ENCODE measurements around the gene SLC5A6.

The SLC5A6 gene

GRCh38 chr2:27212626-27213471 is 781 bp upstream of the SLC5A6 start:
- TF ChIP-seq SIN3A (IDR thresholded peaks at IDR 0.05; ENCODE audit: borderline replicate concordance, insufficient read depth, low read length) (no peak), TAF1 (IDR thresholded peaks at IDR 0.05; ENCODE audit: borderline replicate concordance, insufficient read depth, low read length) (no peak), POLR2AphosphoS5 (IDR thresholded peaks at IDR 0.05; ENCODE audit: low read depth, low read length) (no peak), REST (IDR thresholded peaks at IDR 0.05; ENCODE audit: insufficient read depth in 1 of 2, low read depth in 2 of 2, low read length in 2 of 2) (no peak), FOXP2 (optimal IDR thresholded peaks at IDR 0.05; ENCODE audit: borderline replicate concordance, extremely low read depth, extremely low read length, insufficient read depth) (no peak)

GRCh38 chr2:27211241-27211942 is 676 bp downstream of the SLC5A6 start:
- 0 out of 2 replicates have a peak, but pooled peaks have one; percentile 24 for TF ChIP-seq SIN3A (IDR thresholded peaks at IDR 0.05; ENCODE audit: borderline replicate concordance, insufficient read depth, low read length)
- no peak for TF ChIP-seq POLR2AphosphoS5 (IDR thresholded peaks at IDR 0.05; ENCODE audit: low read depth, low read length)
- peak; percentile 3 for TF ChIP-seq FOXP2 (optimal IDR thresholded peaks at IDR 0.05; ENCODE audit: borderline replicate concordance, extremely low read depth, extremely low read length, insufficient read depth)
- TF ChIP-seq TAF1 (IDR thresholded peaks at IDR 0.05; ENCODE audit: borderline replicate concordance, insufficient read depth, low read length), result peak; percentile 16; the same call in 1 of the 2 replicates

- no peak for TF ChIP-seq POLR2AphosphoS5 (IDR thresholded peaks at IDR 0.05; ENCODE audit: low read depth, low read length)
- no peak for TF ChIP-seq REST (IDR thresholded peaks at IDR 0.05; ENCODE audit: insufficient read depth in 1 of 2, low read depth in 2 of 2, low read length in 2 of 2)
- TF ChIP-seq FOXP2 (optimal IDR thresholded peaks at IDR 0.05; ENCODE audit: borderline replicate concordance, extremely low read depth, extremely low read length, insufficient read depth), result no peak
- TF ChIP-seq SIN3A (IDR thresholded peaks at IDR 0.05; ENCODE audit: borderline replicate concordance, insufficient read depth, low read length), result no peak
- TF ChIP-seq TAF1 (IDR thresholded peaks at IDR 0.05; ENCODE audit: borderline replicate concordance, insufficient read depth, low read length), result no peak
Measured at GRCh38 chr2:27209621-27210401, 2.3 kb downstream of the SLC5A6 start.

- TF ChIP-seq POLR2AphosphoS5 (IDR thresholded peaks at IDR 0.05; ENCODE audit: low read depth, low read length), result no peak
- no peak for TF ChIP-seq TAF1 (IDR thresholded peaks at IDR 0.05; ENCODE audit: borderline replicate concordance, insufficient read depth, low read length)
- TF ChIP-seq SIN3A (IDR thresholded peaks at IDR 0.05; ENCODE audit: borderline replicate concordance, insufficient read depth, low read length), result no peak
- no peak for TF ChIP-seq REST (IDR thresholded peaks at IDR 0.05; ENCODE audit: insufficient read depth in 1 of 2, low read depth in 2 of 2, low read length in 2 of 2)
- TF ChIP-seq FOXP2 (optimal IDR thresholded peaks at IDR 0.05; ENCODE audit: borderline replicate concordance, extremely low read depth, extremely low read length, insufficient read depth), result no peak
Measured at GRCh38 chr2:27208486-27209050, 3.5 kb downstream of the SLC5A6 start.
